HG03571 (cell line): Measurements from ENCODE around the gene FARP1.

ENCODE experiments used
- ATAC-seq: cut with Tn5 transposase; IDR thresholded peaks from one replicate; pipeline ENCODE4 v1.9.1; 2021; ENCODE audit not compliant: unreplicated experiment

The FARP1 gene, protein sequence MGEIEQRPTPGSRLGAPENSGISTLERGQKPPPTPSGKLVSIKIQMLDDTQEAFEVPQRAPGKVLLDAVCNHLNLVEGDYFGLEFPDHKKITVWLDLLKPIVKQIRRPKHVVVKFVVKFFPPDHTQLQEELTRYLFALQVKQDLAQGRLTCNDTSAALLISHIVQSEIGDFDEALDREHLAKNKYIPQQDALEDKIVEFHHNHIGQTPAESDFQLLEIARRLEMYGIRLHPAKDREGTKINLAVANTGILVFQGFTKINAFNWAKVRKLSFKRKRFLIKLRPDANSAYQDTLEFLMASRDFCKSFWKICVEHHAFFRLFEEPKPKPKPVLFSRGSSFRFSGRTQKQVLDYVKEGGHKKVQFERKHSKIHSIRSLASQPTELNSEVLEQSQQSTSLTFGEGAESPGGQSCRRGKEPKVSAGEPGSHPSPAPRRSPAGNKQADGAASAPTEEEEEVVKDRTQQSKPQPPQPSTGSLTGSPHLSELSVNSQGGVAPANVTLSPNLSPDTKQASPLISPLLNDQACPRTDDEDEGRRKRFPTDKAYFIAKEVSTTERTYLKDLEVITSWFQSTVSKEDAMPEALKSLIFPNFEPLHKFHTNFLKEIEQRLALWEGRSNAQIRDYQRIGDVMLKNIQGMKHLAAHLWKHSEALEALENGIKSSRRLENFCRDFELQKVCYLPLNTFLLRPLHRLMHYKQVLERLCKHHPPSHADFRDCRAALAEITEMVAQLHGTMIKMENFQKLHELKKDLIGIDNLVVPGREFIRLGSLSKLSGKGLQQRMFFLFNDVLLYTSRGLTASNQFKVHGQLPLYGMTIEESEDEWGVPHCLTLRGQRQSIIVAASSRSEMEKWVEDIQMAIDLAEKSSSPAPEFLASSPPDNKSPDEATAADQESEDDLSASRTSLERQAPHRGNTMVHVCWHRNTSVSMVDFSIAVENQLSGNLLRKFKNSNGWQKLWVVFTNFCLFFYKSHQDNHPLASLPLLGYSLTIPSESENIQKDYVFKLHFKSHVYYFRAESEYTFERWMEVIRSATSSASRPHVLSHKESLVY

DNA sequence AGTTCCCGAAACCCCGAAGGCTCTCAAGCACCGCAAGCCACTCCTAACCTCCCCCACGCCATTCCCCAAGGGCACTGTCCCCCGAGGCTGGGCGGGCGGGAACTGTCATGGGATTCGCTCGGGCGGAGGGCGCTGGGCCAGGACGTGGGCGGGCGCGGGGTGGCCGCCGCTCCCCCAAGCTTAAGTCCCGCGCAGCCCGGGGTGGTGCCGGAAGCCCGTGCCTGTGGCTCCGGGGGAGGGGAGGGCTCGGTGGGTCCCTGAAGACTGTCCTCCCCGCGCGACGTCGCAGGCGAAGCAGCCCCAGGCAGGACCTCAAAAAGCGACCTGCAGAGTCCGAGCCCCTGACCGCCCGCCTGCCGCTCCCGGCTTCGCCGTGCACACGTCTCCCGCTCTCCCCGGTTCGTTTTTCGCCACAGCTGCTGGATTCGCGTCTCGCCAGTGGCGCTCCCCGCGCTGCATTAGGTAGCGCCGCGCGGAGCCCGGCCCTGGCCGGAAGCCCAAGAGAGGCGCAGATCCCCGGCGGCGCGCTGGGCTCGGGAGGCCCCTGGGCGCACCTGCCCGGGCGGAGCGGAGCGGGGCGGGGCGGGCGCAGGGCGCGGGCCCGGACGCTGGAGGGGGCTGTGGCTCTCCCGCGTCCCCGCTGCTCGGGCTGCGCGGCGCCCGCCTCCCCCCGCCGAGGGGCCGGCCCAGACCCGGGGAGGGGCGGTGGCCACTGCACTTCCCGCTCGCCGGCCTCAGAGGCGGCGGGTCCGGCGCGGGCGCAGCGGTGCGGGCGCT lies at the start of gene FARP1:
Gene FARP1, plus strand, starts transcription at position 715 of the 777 bp plus-strand sequence. CDS start 70,149 bp downstream, outside the sequence.
- ATAC-seq = peak; percentile 79

- no peak for ATAC-seq
Observed at GRCh38 chr13:98094678-98095266, 48.1 kb upstream of the FARP1 start.

GRCh38 chr13:98096059-98096458 lies 46.8 kb upstream of the FARP1 start:
- ATAC-seq = no peak

DNA sequence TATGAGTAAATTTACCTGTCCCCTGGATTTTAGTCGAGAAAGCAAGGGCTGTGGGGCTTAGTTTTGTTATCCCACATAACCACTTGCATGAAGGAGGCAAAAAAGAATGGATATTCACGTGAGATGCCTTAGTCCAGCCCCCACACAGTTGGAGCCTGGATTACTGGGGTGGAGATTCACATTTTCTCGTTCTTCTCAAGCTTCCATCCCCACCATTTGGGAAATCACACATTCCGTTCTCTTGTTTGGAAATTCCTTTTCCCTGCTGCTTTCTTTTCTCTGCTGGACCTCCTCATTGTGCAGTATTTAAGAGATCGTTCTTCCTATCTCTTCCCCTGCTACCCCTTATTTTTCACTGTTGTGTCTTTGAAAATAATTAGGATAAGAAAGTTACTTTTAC lies 45.1 kb upstream of the FARP1 start:
- no peak for ATAC-seq

DNA sequence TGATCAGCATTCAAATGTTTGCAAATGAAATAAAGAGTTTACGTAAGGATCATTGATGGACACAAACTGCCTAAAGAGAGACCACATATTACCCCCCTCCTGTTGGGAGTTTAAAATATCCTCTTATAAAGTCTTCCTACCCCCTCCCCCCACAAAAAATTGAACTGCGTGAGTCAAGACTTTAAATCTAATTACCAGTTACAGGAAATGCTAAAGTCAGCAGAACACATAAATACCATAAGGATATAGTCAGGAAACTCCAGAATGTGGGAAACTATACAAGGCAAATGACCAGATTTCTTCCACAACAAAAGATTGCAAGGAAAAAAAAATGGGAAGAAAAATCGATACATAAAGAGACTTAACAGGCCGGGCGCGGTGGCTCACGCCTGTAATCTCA lies 44.4 kb upstream of the FARP1 start:
- ATAC-seq = no peak

DNA sequence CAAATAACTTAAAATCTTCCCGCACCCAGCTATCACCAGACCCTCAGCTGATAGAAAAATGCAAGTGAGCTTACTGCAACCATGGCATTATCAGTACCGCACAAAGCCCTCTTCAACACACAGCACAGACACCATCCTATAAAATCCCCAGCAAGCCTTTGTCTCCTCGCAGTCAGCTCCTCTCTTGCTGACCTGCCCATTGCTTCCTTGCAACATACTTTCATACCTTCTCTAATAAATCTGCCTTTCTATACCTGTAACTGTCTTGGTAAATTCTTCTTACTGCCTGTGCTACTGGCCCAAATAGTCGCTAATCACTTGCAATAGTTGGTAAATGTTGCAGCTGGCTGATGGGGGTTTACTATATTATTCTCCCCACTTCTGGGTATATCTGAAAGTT lies 43.3 kb upstream of the FARP1 start:
- no peak for ATAC-seq

GRCh38 chr13:98100481-98100880 lies 42.4 kb upstream of the FARP1 start:
- no peak for ATAC-seq

DNA sequence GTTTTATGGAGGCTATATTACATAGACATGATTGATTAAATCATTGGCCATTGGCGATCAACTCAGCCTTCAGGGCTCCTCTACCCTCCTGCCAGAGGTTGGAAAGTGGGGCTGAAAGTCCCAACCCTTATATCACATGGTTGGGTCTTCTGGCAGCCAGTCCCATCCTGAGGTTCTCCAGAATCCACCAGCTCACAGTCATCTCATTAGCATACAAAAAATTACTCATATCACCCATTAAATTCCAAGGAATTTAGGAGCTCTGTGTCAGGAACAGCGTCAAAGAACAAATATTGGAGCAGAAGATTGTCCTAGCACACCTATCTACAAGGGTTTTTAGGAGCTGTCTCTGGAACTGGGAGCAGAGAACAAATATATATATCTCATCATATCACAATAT lies 39.4 kb upstream of the FARP1 start:
- ATAC-seq = no peak

DNA sequence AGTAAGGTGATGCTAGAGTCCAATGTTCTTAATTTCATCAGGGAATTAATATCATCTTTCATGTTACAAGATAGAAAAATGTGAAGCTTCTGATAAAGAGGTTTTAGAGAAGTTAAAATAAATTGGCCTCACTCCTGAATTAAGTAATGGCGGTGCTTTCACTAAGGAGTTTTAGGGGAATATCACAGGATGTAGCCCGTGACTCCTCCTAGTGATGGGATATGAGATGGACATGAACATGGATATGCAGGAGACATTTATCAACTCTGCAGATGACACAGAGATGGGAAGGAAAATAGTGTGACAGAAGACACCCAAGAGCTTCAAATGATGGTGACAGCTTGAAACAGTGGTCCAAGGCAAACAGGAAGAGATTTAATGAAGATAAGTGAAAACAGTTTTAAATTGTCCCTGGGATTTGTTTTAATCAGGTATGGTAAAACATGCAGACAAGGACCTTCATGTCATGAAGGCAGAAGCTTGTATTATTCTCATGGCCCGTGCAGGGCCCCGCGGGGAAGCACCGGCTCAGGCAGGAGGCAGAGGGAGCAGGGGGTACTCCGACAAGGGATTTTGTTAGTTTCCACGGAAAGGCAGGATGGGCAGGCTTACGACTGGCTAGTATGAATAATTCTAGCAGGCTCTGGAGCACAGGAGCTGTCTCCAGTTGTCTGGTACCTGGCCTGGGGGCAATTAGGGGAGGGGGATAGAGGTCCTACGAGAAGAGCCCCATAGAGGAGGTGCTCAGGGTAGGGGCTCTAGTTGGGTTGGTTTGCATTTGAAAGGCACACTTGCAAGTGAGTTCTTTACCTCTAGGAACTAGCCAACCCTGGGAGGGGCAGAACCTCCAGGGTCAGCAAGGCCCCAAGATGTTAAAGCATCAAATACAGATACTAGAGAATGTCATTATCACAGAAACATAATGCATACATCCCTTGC lies 38.7 kb upstream of the FARP1 start:
- ATAC-seq = no peak

DNA sequence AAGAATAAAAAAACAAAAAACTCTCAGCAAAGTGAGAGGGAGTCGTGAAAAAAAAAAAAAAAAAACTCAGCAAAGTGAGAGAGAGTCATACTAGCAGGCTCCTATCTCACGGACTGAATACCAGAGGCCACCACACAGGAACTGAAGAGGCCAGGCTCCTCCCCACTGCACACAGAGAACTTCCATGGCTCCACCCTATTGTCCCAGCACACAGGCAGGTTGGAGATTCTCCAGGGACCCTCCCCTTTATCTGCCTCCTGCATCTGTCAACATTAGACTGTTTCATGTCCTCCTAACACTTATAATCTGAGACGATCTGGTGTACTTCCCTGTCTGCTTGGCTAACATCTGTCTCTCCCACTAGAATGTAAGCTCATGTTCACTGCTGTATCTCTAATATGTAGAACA lies 37.0 kb upstream of the FARP1 start:
- no peak for ATAC-seq

- ATAC-seq = no peak
Observed at GRCh38 chr13:98108341-98108740, 34.6 kb upstream of the FARP1 start.

DNA sequence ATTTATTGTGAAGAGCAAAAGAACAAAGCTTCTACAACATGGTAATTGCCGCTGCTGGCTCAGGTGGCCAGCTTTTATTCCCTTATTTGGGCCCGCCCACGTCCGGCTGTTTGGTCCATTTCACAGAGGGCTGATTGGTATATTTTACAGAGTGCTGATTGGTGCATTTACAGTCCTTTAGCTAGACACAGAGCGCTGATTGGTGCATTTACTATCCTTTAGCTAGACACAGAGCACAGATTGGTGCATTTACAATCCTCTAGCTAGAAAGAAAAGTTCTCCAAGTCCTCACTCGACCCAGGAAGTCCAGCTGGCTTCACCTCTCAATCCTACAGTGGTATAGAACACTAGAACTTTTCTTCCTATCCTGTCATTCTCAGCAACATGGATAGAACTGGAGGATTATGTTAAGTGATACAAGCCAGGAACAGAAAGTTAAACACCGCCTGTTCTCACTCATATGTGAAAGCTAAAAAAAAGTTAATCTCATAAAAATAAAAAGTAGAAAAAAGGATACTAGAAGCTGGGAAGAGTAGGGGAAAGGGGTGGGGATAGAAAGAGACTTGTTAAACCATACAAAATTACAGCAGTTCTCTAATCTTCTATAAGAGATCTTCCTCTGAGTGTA lies 33.6 kb upstream of the FARP1 start:
- ATAC-seq = no peak

GRCh38 chr13:98110749-98111148 lies 32.1 kb upstream of the FARP1 start:
- ATAC-seq = no peak

DNA sequence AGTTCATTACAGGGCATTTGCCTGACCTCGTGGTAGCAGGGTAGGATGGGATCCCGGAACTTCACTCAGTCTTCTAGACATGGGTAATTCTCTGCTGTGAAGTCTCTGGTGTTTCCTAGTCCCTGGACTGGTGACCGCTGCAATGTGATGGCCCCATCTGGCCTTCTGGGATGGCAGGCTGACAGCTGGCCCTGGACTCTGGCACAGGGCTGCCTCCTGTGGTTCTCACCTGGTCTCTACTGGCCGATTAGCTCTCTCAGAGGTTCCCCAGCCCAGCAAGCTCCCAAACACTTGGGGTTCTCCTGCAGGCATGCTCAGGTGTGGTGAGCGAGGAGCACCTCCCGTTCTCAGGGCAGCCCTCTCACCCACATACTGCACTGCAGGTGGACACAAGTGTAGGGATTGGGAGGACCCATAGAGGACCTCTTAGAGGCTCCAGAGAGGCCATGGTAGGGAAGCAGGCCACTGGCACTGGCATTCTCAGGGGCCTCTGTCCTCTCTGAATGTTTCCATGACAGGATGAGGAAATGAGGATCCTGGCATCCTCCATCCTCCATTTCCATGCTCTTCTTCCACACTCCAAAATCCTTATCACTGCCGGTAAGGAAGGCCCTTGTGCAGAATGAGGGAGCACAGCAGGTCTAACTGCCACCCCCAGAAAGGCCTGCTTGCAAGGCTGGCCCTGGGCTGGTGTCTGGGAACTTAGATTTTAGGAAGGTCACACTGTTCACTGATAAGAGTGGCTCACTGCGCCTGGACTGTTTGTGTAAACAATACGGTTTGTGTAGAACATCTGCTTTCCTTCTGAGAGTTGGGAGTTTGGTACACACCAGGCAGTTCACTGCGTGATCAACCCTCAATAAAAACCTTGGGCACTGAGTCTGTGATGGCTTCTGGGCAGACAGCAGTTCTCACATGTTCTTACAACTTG lies 31.5 kb upstream of the FARP1 start:
- ATAC-seq = no peak

DNA sequence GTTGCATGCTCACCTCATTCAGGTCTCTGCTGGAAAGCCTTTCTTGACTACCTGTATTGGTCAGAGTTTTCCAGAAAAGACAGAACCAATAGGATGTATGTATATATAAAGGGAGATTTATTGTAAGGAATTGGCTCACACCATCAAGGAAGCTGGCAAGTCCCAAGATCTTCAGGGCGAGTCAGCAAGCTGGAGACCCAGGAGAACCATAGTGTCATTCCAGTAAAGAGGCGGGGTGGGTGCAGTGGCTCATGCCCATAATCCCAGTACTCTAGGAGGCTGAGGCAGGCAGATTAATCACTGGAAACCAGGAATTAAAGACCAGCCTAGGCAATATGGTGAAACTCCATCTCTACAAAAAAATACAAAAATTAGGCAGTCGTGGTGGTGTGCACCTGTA lies 30.4 kb upstream of the FARP1 start:
- no peak for ATAC-seq

GRCh38 chr13:98118865-98119264 lies 24.0 kb upstream of the FARP1 start:
- ATAC-seq = no peak

DNA sequence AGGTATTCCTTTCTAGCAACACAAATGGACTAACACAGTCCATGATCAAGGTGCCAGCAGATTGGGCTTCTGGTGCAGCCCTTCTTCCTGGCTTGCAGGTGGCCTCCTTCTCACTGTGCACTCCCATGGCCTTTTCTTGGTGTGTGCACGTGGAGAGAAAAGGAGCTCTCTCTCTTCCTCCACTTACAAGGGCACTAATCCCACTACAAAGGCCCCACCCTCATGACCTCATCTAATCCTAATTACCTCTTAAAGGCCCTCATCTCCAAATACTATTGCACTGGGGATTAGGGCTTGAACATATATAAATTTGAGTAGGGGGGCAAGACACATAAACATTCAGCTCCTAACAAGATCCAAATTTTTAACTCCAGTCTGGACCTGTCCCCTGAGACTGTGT lies 19.7 kb upstream of the FARP1 start:
- ATAC-seq = no peak
